GM10847 (cell line): ENCODE measurements around the gene C1orf52.
A peak's percentile ranks its signal among the peaks of the same experiment; 100 is the strongest.

Experiments
- POLR2A ChIP-seq: IDR thresholded peaks from 2 replicates; pipeline ENCODE4 v1.6.1; 2011; ENCODE audit not compliant: insufficient read length; ENCODE audit errors: extremely low read depth

C1orf52 gene

DNA sequence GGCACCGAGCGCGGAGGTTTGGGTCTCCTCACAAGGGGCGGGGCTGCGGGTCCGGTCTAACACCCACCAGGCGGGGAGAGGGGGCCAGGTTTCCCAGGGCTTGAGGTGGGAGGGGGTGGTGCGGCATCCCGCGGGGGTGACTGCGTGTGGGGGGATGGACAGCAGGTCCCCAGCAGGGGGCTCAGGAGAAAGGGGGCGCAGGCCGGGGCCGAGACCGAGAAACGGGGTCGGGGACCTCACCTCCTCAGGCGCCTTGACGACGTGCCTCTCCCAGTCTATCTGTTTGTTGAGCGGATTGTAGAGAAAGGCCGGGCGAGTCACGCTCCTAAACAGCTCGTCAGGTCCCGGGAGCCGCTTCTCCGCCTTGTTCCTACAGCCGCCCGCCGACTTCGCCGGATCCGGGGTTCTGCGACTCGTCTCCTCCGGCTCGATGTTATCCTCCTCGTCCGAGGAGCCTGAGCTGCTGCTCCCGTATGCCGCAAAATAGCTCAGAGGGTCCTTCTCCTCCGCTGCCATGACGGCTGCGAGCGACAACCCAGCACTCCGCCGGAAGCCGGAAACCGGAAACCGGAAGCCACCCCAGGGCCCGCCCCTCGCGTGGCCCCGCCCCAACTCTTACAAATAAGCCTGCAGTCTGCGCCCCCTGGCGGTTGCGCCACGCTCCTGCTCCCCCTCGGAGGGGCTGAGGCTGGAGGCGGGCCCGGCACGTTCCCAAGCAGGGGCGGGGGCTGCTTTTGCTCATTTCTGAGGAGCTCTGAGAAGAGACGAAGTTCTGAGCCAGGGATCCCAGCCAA is at the start of gene C1orf52:
C1orf52 (minus strand) TSS at position 545 of the 794 bp plus-strand sequence; CDS start at position 516, 29 bp downstream.
- TF ChIP-seq POLR2A: peak; percentile 91

DNA sequence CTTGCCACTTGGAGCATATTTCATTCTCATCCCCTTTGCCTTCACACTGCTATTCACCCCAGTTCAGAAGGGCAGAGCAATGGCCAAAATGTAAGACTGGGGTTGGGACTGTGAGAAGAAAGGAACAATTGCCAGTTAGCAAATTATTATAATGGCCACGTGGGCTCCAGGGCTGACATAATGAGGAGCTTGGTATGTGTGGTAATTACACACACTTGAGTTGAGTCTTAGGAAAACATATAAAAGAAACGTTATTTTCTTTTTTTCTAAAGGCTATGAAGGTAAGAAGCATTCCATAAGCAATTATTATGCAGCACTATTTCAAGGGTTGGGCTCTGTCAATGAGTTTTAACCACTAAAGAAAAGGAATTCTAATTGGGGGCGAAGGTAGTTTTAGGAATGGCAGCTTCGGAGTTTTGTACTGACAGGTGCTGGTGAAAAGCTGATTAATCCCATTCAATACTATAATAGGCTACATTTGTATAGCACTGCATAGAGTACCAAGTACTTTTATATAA is 49.4 kb upstream of the C1orf52 start:
- no peak for TF ChIP-seq POLR2A

DNA sequence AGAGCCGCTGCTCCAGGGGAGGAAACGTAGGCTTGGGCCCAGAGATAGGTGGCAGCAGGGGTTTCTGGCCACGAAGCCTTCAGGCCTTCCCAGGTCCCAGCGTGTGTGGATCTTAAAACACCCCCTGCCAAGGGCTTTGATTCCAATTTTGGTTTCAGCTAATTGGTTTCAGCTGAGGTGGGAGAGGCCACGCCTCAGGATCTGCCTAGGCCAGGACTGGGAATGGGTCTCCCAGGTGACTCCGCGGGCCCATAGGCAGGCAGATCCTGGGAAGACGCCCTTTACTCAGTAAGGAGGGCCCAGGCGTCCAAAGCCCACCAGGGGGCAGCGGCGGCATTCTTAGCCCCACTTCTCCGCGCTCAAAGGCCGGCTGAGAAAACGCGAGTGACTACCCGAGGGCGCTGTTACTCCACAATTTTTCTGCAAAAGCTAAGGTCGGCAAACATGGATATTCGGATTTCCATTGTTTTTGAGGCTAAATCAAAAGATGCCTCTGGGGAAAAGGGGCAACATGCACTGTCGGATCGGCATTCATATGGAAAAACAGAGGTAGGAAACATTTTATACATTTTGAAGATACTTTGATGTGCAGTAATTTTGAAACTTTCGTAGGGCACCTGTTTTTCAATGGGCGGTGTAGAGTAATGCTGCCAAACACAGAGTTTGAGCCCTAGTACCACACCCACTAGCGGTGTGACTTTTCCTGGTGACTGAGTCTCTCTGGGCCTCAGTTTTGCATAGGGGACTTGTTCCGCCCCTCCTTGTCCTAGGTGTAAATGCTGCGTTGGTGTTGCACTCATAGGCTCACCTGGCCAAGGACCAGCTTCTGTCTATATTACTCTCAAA is 48.7 kb upstream of the C1orf52 start:
- no peak for TF ChIP-seq POLR2A

DNA sequence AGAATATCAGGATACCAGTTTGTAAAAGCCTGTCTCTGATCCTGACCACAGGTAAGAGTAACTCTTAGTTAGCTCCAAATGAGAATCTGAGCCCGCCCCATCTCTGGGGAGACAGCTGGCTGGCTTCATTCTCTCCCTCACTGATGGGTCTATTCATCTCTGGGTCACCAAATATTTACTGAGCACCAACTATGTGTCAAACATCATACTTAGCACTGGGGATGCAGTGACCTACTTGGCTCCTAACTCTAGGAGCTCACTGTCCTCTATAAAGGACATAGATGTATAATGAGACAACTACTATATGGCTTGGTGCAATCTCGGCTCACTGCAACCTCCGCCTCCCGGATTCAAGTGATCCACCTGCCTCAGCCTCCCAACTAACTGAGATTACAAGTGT is 46.8 kb upstream of the C1orf52 start:
- no peak for TF ChIP-seq POLR2A

DNA sequence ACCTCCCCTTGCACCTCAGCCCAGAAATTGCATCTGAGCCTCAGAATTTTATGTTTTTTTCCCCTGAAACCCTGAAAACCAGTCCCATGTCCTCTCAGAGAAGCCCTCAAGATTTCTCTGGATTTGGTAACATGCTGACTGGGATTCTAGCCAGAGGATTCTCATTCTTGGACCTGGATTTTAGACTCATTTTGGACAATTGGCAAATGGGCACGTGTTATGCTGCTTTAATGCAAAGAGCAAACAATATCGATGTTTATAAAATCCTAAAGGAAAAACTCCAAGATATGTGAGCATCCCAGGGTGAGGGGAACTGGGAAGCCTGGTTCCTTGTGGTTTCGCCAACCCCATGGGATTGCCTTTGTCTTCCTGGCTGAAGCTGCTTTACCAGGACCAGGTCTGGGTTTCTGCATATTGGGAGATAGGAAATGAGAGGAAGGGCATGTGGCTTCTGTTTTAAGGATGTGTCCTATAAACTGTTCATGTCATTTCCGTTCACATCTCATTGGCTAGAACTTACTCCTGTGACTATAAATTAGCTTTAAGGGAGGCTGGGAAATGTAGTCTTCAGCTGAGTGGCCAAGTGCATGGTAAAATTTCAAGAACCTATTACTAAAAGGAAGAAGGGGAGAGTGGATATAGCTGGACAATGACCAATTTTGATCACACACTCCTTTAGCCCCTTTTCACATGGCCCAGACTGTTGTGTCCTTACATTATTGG is 44.1 kb upstream of the C1orf52 start:
- no peak for TF ChIP-seq POLR2A

DNA sequence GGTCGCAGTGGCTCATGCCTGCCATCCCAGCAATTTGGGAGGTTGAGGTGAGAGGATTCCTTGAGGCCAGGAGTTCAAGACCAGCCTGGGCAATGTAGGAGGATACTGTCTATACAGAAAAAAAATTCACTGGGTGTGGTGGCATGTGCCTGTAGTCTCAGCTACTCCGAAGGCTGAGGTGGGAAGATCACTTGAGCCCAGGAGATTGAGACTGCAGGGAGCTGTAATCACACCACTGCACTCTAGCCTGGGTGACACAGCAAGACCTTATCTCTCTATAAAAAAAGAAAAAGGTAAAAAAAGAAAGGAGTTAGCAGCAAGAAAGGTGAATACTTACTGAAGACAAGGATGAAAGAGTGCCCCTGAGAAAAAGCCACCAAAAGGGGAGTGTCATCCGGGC is 40.7 kb upstream of the C1orf52 start:
- TF ChIP-seq POLR2A: no peak

DNA sequence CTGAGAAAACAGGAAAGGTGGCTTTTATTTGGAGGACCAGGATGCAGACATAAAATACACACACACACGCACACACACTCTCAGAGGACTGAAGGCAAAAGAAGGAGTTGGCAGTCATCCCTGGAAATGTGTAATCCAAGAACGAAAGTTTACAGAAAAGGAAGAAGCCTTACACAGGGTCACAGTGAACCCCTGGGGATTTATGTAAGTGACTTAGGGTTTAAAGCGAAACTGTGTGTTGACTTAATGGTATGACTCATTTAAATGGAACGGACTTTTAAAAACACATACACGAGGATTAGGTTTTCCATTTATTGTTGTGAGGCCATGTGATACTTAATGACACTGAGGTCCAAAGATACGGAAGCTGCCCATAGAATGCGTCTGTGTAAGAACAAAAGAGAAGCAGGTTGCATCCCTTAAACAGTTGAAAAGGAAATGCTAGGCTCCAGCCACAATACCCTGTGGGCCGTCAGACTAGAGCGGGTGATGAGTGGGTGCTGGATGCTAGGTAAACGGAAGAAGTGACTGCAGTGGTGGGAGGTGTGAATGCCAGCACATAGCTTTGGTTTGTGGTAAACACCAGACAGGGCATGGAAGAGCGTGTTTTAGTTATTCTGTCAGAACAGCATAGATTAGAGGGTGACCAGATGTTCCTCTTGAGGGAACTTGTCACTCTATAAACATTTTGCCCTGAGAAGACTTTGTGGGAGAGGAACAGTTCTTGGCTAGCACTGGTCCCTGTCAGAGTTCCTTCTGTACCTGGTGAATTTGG is 38.6 kb upstream of the C1orf52 start:
- no peak for TF ChIP-seq POLR2A

DNA sequence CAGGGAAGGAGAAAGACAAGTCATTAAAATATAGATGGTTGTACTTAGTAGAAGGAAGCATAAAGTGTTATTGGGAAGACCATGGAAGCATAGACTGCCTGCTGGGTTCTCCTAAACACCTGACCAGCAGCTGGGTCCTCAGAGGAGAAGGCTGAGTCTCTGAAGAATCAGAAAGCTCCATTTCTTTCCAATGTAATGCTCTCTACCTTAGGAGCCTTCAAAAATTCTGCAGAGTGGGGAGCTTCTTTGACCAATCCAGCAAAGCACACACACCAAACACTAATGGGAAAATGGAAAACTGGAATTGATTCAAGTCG is 38.0 kb upstream of the C1orf52 start:
- TF ChIP-seq POLR2A: no peak

DNA sequence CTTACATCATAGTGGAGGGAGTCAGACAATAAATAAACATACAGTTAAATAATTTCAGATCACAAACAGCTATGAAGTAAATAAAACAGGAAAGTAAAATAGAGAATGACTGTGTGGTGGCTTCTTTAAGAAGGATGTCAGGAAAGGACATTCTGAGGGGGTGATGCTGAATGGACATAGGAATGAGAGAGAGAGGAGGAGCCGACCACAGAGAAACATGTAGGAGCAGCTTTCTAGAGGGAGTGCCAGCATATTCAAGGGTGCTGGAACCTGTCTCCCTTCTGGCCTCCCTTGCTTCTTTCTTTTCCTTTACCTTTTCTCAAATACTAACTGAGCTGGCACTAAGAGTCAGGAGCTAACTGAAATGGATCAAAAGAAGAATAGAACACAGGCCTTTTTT is 37.5 kb upstream of the C1orf52 start:
- TF ChIP-seq POLR2A: no peak

DNA sequence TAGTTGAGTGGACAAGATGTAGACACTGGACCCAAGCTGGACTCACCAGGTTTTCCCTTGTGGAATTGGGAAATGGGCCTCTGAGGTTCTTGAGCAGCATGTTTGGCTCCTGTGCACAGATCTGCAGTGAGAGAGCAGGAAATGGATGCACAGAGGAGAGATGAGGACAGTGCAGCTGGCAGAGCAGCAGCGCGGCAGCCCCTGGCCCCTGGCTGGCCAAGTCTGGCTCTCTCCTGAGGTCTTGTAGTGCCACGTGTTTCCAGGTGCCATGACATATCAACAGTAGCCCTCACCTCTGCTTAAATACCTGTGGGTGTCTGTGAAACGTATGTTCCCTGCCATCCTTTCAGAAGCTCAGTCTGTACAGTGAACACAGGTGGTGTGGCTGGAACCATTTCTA is 36.2 kb upstream of the C1orf52 start:
- TF ChIP-seq POLR2A: no peak

DNA sequence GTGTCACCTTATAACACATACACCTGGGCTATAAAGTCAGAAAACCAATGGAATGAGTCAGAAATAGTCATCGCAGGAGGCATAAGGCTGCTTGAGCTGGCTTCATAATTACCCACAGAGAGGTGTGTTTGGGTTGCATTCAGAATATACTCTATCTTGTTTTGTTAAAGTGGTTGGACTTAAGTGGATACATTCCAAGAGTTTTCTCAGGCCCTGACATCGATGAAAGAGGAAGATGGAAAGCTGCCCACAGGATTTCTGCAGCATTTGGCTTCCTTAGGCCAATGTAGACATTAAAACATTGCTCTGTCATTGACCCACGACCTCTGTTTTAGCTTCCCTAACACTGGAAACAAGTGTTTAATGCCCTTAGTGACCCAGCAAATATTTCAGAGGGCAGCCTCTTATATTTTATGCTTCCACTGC is 35.6 kb upstream of the C1orf52 start:
- TF ChIP-seq POLR2A: no peak

DNA sequence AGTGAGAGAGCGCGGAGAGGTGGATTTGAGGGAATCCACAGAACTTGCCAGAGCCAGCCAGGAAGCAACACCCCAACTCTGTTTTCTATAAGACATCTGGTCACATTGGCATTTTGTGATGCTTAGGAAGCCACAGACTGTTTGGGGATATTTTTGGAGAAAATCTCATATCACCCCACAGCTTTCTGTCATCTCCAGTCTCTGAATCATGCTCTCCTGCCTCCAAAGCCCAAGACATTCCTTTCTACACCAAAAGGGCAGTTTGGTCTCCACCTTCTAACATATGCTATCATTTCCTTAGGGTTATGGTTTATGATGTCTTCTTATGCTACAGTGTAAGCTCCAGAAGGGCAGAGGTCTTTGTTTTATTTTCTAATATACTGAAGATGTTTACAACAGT is 31.4 kb upstream of the C1orf52 start:
- no peak for TF ChIP-seq POLR2A

DNA sequence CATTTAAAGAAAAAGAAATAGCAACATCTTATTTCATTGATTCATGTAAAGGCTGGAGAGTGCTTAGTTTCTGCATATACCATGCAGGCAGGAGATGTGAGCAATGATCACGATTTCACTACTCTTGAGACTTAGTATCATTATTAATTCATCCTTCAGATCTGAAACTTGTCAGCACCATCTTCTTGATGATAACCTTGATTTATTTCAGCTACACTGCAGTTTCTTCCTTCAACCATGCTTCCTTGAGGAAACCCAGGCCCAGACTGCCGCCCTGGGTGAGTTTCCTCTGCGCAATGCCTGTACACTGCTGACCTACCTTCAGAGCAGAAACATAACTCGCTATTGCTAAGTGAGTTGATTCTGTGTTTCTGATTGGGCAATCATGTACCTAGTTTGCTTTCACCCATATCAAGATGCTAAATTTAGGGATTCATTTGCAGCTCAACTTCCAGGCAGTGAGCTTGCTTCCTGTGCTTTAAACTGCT is 30.4 kb upstream of the C1orf52 start:
- no peak for TF ChIP-seq POLR2A

DNA sequence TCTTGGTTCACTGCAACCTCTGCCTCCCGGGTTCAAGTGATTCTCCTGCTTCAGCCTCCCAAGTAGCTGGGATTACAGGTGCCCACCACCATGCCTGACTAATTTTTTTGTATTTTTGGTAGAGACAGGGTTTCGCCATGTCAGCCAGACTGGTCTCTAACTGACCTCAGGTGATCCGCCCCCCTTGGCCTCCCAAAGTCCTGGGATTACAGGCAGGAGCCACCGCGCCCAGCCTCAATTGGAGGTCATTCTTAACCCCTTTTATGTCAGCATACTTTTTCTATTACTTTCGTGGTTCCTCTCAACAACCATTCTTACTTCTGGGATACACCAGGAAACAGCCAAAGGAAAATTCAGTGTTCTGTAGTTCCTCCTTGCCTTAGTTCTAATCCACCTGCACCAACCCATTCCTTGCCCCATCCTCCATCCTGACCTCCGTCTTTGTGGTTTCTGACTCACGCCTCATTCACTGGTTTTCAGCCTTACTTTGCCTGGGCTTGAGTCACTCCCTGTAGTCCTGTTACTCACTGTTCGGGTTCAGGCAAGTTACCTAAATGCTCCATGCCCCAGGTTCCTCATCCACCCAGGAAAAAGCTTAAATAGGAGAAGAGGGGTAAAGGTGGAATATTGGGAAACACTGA is 29.9 kb upstream of the C1orf52 start:
- TF ChIP-seq POLR2A: no peak
